Caco-2 (cell line): ENCODE data around the gene NMNAT1. TPM values are rescaled to one million over a fixed set of nuclear protein-coding genes. Genes with fewer than 3 reads are reported as not detected.

Experiments used
- microRNA-seq: library from miRNA; unstranded; fragments of <30 nt; microRNA quantifications from one replicate; pipeline ENCODE4 v1.2.0, GENCODE V29; 2022
- total RNA-seq: library from RNA; stranded (reverse); gene quantifications from 2 replicates; pipeline ENCODE4 v1.2.3, GENCODE V29; 2022

The NMNAT1 gene
- total RNA-seq, 1 experiment from 2014 or later: 3.8 TPM

Small RNAs within 50 kb of the gene (microRNA-seq; reads per million reads assigned to microRNA genes)
- 1.9 reads per million, percentile 5 among the genes with 10 or more reads in this experiment for gene MIR5697

Other genes starting within 250 kb of the NMNAT1 start
- gene CLSTN1, start 119.5 kb upstream of the NMNAT1 start, total RNA-seq: 89.2 and 102 TPM in 2 replicates
- gene CTNNBIP1, start 33.2 kb upstream of the NMNAT1 start, total RNA-seq: 17.1 and 17.5 TPM in 2 replicates
- gene LZIC, start 84 bp upstream of the NMNAT1 start, total RNA-seq: 27.0 and 33.2 TPM in 2 replicates
- gene RBP7, start 53.8 kb downstream of the NMNAT1 start, total RNA-seq: 10.3 and 11.7 TPM in 2 replicates
- gene UBE4B, start 89.5 kb downstream of the NMNAT1 start, total RNA-seq: 40.2 and 40.3 TPM in 2 replicates